Natural killer cell (primary cell): ENCODE data around the gene OSBP2. TPM values are rescaled to one million over a fixed set of nuclear protein-coding genes. Genes with fewer than 3 reads are reported as not detected.

Experiments
- ATAC-seq, 3 donors: fragments of 150-1000 bp in 2 of 3; fragments of 200-7000 bp in 1 of 3; cut with Tn5 transposase; 1 replicate in 1 of 3; 2 replicates in 2 of 3; pipeline ENCODE4 v1.10.0; 2021; ENCODE audit warnings: mild to moderate bottlenecking in 2 of 3, moderate library complexity in 2 of 3
- DNase-seq, 2 donors: peaks; one replicate each; pipeline versions ENCODE4 v3.0.0 to v3.0.0-alpha.2; 2013 to 2021; ENCODE audit warnings: mixed read lengths in 1 of 2
- H3K27ac ChIP-seq: one replicate; pipeline ENCODE4 v1.5.1; 2013; ENCODE audit warnings: mild to moderate bottlenecking, low read length
- H3K27me3 ChIP-seq: one replicate; pipeline ENCODE4 v1.6.1; 2013; ENCODE audit warnings: low read length; ENCODE audit not compliant: control insufficient read depth, insufficient read depth
- H3K36me3 ChIP-seq: one replicate; pipeline ENCODE4 v1.6.1; 2013; ENCODE audit warnings: low read length; ENCODE audit not compliant: control insufficient read depth, insufficient read depth
- H3K4me1 ChIP-seq: one replicate; pipeline ENCODE4 v1.6.1; 2013; ENCODE audit warnings: low read length; ENCODE audit not compliant: control insufficient read depth, insufficient read depth
- H3K4me3 ChIP-seq: one replicate; pipeline ENCODE4 v1.5.1; 2013; ENCODE audit warnings: low read length
- H3K9me3 ChIP-seq: one replicate; pipeline ENCODE4 v1.6.1; 2013; ENCODE audit warnings: low read length; ENCODE audit not compliant: control insufficient read depth, insufficient read depth
- H3K27ac Mint-ChIP-seq, 2 donors: one replicate each; pipeline ENCODE4 v1.8.0; 2022; ENCODE audit warnings: mild to moderate bottlenecking in 2 of 2, mixed read lengths in 2 of 2, moderate library complexity in 1 of 2
- H3K27me3 Mint-ChIP-seq, 2 donors: one replicate each; pipeline ENCODE4 v1.8.0; 2022; ENCODE audit warnings: low read depth in 2 of 2, mixed read lengths in 2 of 2
- H3K36me3 Mint-ChIP-seq: one replicate; pipeline ENCODE4 v1.8.0; 2022; ENCODE audit warnings: mixed read lengths
- H3K4me1 Mint-ChIP-seq, 2 donors: one replicate each; pipeline ENCODE4 v1.8.0; 2022; ENCODE audit warnings: mixed read lengths in 2 of 2
- H3K4me3 Mint-ChIP-seq: one replicate; pipeline ENCODE4 v1.8.0; 2022; ENCODE audit warnings: mild to moderate bottlenecking, moderate library complexity, mixed read lengths
- H3K9me3 Mint-ChIP-seq, 2 donors: one replicate each; pipeline ENCODE4 v1.8.0; 2022; ENCODE audit warnings: mixed read lengths in 2 of 2
- WGBS: methylation state at CpG from one replicate; pipeline ENCODE4 v1.1.7; 2013; ENCODE audit warnings: missing lambda C conversion rate; ENCODE audit not compliant: insufficient coverage; 5-methylcytosine and 5-hydroxymethylcytosine counted together
- intact Hi-C: fragments of 100-400 bp; cut with micrococcal nuclease; formaldehyde crosslinking; loops from one replicate; pipeline ENCODE4 v1.14.2; 2022
- total RNA-seq, 4 donors: library from RNA; stranded (reverse); fragments of 120-200 nt in 1 of 4; gene quantifications; one replicate each; pipeline versions ENCODE4 v1.2.3 to v1.2.4, GENCODE V29; 2013 to 2022
- TF ChIP-seq, protein P1 (sequence below): fragments of 200-600 bp; IDR thresholded peaks from one replicate; pipeline ENCODE4 v1.8.0; 2022; ENCODE audit warnings: antibody characterized with exemption

The OSBP2 gene
- total RNA-seq, 3 donors from 2014 or later (not counting 1 experiment from before 2014, with no cell fraction given): 0.65 to 1.2 (median 0.79) TPM

DNA sequence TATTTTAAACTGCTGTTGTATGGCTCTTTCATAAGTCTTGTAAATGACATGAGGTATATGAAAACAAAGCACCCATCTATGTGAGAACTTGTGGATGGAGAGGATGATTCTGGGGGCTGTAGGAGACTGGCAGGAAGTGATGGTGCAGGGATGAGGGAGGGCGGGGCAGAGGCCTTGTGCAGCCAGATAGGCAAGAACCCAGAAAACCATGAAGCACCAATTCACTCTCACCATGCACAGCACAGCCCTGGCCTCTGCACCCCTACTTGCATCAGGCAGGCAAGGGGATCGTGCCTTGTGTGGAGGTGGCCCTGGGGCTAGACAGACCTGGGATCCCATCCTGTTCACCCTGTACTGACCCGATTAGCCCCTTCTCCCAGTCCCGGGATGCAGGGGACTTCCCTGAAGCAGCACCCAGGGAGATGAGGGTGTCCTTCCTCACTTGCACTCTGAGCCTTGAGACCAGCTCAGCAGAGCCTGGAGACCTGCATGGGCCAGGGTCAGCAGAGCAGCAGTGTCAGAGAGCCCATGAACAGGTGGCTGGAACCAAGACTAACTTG lies 188.4 kb downstream of the OSBP2 start:
- H3K27me3 ChIP-seq: no peaks in the 10 kb centered on the region
- H3K4me3 ChIP-seq: no peak overlapping the region
- DNase-seq (no peak), ATAC-seq (no peak)
- H3K4me1 ChIP-seq: no peaks in the 10 kb centered on the region
- intact Hi-C loops: no loop called here
- H3K9me3 ChIP-seq: no peaks in the 10 kb centered on the region
- no peak overlapping the region for H3K27ac ChIP-seq
- Mint-ChIP-seq H3K4me3 (no peak overlapping the region), H3K9me3 (no peaks in the 10 kb centered on the region), H3K36me3 (no peaks in the 10 kb centered on the region), H3K27me3 (no peaks in the 10 kb centered on the region), H3K4me1 (no peaks in the 10 kb centered on the region), H3K27ac (no peak overlapping the region)
- TF ChIP-seq, protein P1, sequence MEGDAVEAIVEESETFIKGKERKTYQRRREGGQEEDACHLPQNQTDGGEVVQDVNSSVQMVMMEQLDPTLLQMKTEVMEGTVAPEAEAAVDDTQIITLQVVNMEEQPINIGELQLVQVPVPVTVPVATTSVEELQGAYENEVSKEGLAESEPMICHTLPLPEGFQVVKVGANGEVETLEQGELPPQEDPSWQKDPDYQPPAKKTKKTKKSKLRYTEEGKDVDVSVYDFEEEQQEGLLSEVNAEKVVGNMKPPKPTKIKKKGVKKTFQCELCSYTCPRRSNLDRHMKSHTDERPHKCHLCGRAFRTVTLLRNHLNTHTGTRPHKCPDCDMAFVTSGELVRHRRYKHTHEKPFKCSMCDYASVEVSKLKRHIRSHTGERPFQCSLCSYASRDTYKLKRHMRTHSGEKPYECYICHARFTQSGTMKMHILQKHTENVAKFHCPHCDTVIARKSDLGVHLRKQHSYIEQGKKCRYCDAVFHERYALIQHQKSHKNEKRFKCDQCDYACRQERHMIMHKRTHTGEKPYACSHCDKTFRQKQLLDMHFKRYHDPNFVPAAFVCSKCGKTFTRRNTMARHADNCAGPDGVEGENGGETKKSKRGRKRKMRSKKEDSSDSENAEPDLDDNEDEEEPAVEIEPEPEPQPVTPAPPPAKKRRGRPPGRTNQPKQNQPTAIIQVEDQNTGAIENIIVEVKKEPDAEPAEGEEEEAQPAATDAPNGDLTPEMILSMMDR: no peak
- 90% methylated on average over 4 of the region's 4 CpGs for WGBS
- no peaks in the 10 kb centered on the region for H3K36me3 ChIP-seq

DNA sequence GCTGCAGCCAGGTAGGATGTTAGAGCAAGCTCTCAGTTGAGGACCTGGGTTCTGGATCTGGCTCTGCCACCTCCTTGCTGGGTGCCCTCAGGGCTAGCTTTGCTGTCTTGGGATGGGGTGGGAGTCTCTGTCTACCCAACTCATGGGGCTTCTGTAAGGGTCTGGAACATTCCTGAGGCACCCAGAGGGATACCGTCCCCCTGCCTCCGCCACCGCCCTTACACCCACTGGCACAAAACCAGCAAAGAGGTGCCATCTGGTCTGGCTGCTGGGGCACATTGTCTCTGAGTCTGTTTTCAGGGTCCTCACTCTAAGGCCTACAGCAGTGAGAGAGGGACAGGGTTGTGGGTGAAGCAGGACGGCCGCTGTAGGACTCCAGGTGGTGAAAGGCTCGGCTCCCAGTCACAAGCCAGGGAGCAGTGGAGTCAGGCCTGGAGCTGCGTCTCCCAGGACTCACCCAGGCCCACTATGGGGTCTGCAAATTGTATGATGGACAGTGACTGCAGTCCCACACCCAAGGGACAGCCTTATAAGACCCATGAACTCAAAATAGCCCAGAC lies 189.0 kb downstream of the OSBP2 start:
- Histone ChIP-seq H3K9me3 (no peaks in the 10 kb centered on the region), H3K36me3 (no peaks in the 10 kb centered on the region), H3K4me3 (no peak overlapping the region), H3K27me3 (no peaks in the 10 kb centered on the region), H3K27ac (no peak overlapping the region), H3K4me1 (no peaks in the 10 kb centered on the region)
- no peak for DNase-seq
- Mint-ChIP-seq H3K27ac (no peak overlapping the region), H3K9me3 (no peaks in the 10 kb centered on the region), H3K27me3 (no peaks in the 10 kb centered on the region), H3K4me3 (no peak overlapping the region), H3K36me3 (no peaks in the 10 kb centered on the region), H3K4me1 (no peaks in the 10 kb centered on the region)
- TF ChIP-seq, protein P1: no peak
- 94% methylated on average over 7 of the region's 7 CpGs for WGBS
- intact Hi-C loops: no loop called here
- ATAC-seq: no peak

DNA sequence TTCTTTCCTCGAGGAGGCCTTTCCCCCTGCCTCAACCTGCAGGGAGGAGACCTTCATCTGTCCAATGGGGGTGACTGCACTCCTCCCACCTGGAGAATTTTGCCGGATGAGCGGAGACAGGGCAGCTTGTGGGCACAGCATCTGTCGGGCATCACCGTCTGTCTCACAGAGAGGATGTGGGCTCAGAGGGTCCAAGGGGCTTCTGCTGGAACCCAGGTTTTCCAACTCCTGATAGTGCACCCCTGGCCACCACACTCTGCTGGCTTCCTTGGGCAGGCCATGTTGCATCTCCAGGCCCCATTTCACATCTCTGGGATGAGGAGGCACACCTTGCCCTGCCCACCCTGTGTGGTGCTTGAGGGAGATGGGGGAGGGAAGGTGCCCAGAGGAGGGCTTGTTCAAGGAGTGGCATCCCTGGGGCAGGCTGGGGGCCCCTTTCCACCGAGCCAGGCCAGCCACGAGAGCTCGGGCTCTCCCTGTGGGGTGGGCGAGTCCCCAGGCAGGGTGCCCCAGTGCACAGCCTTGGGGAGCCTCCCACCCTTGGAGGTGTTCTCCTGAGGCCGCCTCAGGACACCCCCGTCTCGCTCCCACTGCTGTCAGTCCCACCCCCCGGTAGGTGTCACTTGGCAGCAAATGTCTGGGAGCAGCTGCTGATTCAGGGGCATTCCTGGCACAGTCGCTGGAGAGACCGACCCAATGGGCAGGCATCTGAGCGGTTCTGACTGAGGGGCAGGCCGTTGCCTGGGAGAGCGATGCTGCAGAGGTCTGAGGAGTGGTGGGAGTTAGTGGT lies 189.7 kb downstream of the OSBP2 start:
- H3K4me3 Mint-ChIP-seq: no peak overlapping the region
- no peaks in the 10 kb centered on the region for H3K4me1 Mint-ChIP-seq
- no peak overlapping the region for H3K27ac Mint-ChIP-seq
- no peak overlapping the region for H3K27ac ChIP-seq
- no peaks in the 10 kb centered on the region for H3K36me3 Mint-ChIP-seq
- H3K27me3 Mint-ChIP-seq: no peaks in the 10 kb centered on the region
- H3K9me3 Mint-ChIP-seq: no peaks in the 10 kb centered on the region
- H3K36me3 ChIP-seq: no peaks in the 10 kb centered on the region
- 91% methylated on average over 18 of the region's 18 CpGs for WGBS
- no peak for DNase-seq
- TF ChIP-seq, protein P1: no peak
- ATAC-seq: no peak
- H3K4me1 ChIP-seq: no peaks in the 10 kb centered on the region
- H3K9me3 ChIP-seq: no peaks in the 10 kb centered on the region
- H3K4me3 ChIP-seq: no peak overlapping the region
- H3K27me3 ChIP-seq: no peaks in the 10 kb centered on the region
- intact Hi-C loops: no loop called here
